HG03378 (cell line): Measurements from ENCODE around the gene ACAD8.
A peak's percentile ranks its signal among the peaks of the same experiment; 100 is the strongest.

Experiments
- ATAC-seq: cut with Tn5 transposase; IDR thresholded peaks from one replicate; pipeline ENCODE4 v1.9.1; 2021; ENCODE audit warnings: mild to moderate bottlenecking, moderate library complexity; ENCODE audit not compliant: unreplicated experiment

ACAD8 gene

GRCh38 chr11:134253188-134253993 lies at the start of gene ACAD8, which contains the start of gene THYN1:
Gene ACAD8, plus strand, starts transcription at chr11:134253568. Its CDS starts 33 bp downstream, at chr11:134253601.
Gene THYN1, minus strand, starts transcription at chr11:134253352. Its CDS starts 470 bp downstream, at chr11:134252882.
- peak; percentile 98 for ATAC-seq

GRCh38 chr11:134205729-134206128 lies 47.6 kb upstream of the ACAD8 start:
- no peak for ATAC-seq

- no peak for ATAC-seq
Observed at GRCh38 chr11:134206185-134206584, 47.2 kb upstream of the ACAD8 start.

- no peak for ATAC-seq
Observed at GRCh38 chr11:134207538-134208239, 45.7 kb upstream of the ACAD8 start.

- ATAC-seq, result no peak
Observed at GRCh38 chr11:134215836-134216235, 37.5 kb upstream of the ACAD8 start.

GRCh38 chr11:134216816-134217215 lies 36.6 kb upstream of the ACAD8 start:
- ATAC-seq, result no peak

GRCh38 chr11:134223121-134223520 lies 30.2 kb upstream of the ACAD8 start:
- no peak for ATAC-seq

GRCh38 chr11:134223836-134224709 lies 29.3 kb upstream of the ACAD8 start, which contains the start of the genes NCAPD3 and VPS26B:
Gene NCAPD3, minus strand, starts transcription at chr11:134223967. Its CDS starts 41 bp downstream, at chr11:134223926.
Gene VPS26B, plus strand, starts transcription at chr11:134224671. Its CDS starts 452 bp downstream, at chr11:134225123.
- ATAC-seq, result peak; percentile 65

- peak; percentile 5 for ATAC-seq
Observed at GRCh38 chr11:134224710-134225664, 28.4 kb upstream of the ACAD8 start.

- no peak for ATAC-seq
Observed at GRCh38 chr11:134226806-134227325, 26.5 kb upstream of the ACAD8 start.

- ATAC-seq, result peak; percentile 58
Observed at GRCh38 chr11:134228625-134229024, 24.7 kb upstream of the ACAD8 start.

- no peak for ATAC-seq
Observed at GRCh38 chr11:134229126-134229790, 24.1 kb upstream of the ACAD8 start.

GRCh38 chr11:134230339-134230738 lies 23.0 kb upstream of the ACAD8 start:
- no peak for ATAC-seq

GRCh38 chr11:134231958-134232659 lies 21.3 kb upstream of the ACAD8 start:
- ATAC-seq, result no peak

GRCh38 chr11:134233729-134234179 lies 19.6 kb upstream of the ACAD8 start:
- no peak for ATAC-seq

- ATAC-seq, result no peak
Observed at GRCh38 chr11:134235399-134235798, 18.0 kb upstream of the ACAD8 start.

GRCh38 chr11:134236834-134237556 lies 16.4 kb upstream of the ACAD8 start:
- ATAC-seq, result no peak

- no peak for ATAC-seq
Observed at GRCh38 chr11:134237557-134237922, 15.8 kb upstream of the ACAD8 start.
